HepG2 (cell line): ENCODE results near the gene IFT57. TPM values are rescaled to one million over a fixed set of nuclear protein-coding genes. Genes with fewer than 3 reads are reported as not detected.

ENCODE experiments used
- POLR2AphosphoS2 ChIP-seq: IDR thresholded peaks from 2 replicates; pipeline ENCODE4 v1.6.1; 2011; ENCODE audit warnings: low read depth, low read length, improper control_type of control experiment
- SOX5 ChIP-seq: IDR thresholded peaks from 2 replicates; pipeline ENCODE4 v1.6.1; 2016; ENCODE audit warnings: borderline replicate concordance
- SOX6 ChIP-seq, 2 experiments: fragments of 450-650 bp in 1 of 2; sonication (generic) in 1 of 2; formaldehyde crosslinking in 1 of 2; IDR thresholded peaks; 2 replicates each; pipeline versions ENCODE4 v1.4.0 to v1.6.1; 2017 to 2020; ENCODE audit warnings: antibody characterized with exemption in 1 of 2, mild to moderate bottlenecking in 1 of 2, missing genetic modification reagents in 1 of 2
- SP140L ChIP-seq: sonication (generic); formaldehyde crosslinking; IDR thresholded peaks from 2 replicates; pipeline ENCODE4 v1.4.0; 2020; ENCODE audit warnings: missing genetic modification reagents, borderline replicate concordance
- ZMYM4 ChIP-seq: sonication (generic); formaldehyde crosslinking; IDR thresholded peaks from 2 replicates; pipeline ENCODE4 v1.8.1; 2023; ENCODE audit warnings: mild to moderate bottlenecking, missing genetic modification reagents
- ZNF891 ChIP-seq: sonication (generic); formaldehyde crosslinking; IDR thresholded peaks from 2 replicates; pipeline ENCODE4 v1.5.0; 2020; ENCODE audit warnings: mild to moderate bottlenecking, missing genetic modification reagents
- polyA plus RNA-seq, 8 experiments: library from polyadenylated mRNA; depleted of rRNA in 3 of 8; stranded (reverse) in 7 of 8; unstranded in 1 of 8; fragments of >200 nt; fragmentation: Illumina TruSeq in 4 of 8; extraction: Trizol in 4 of 8; gene quantifications; 2 replicates each; pipeline versions ENCODE4 v1.2.1 to v1.2.3, GENCODE V29; 2011 to 2016; ENCODE audit warnings: low read depth in 4 of 8, missing spikeins in 1 of 8, mixed read lengths in 1 of 8; ENCODE audit not compliant: insufficient read depth in 1 of 8
- total RNA-seq, 5 experiments: library from RNA; depleted of rRNA; stranded (reverse); fragments of >200 nt; fragmentation: Illumina TruSeq; extraction: Trizol; gene quantifications; 2 replicates each; pipeline ENCODE4 v1.2.3, GENCODE V29; 2016; ENCODE audit warnings: low read depth in 1 of 5
- TF ChIP-seq, protein P1 (sequence below): IDR thresholded peaks from 2 replicates; pipeline ENCODE4 v1.4.0; 2020; ENCODE audit warnings: mild to moderate bottlenecking, missing genetic modification reagents
- TF ChIP-seq, protein P2 (sequence below): IDR thresholded peaks from 2 replicates; pipeline ENCODE4 v1.6.1; 2016; ENCODE audit warnings: low read depth
- TF ChIP-seq, protein P3 (sequence below): sonication (generic); formaldehyde crosslinking; IDR thresholded peaks from 2 replicates; pipeline ENCODE4 v1.8.0; 2022; ENCODE audit warnings: mild to moderate bottlenecking, missing genetic modification reagents, borderline replicate concordance

IFT57 gene
- total and polyA plus RNA-seq, 2 of the 13 experiments (the other 11 are each of a cell fraction or from before 2014, with no cell fraction given), result 5.5 to 14.5 TPM

DNA sequence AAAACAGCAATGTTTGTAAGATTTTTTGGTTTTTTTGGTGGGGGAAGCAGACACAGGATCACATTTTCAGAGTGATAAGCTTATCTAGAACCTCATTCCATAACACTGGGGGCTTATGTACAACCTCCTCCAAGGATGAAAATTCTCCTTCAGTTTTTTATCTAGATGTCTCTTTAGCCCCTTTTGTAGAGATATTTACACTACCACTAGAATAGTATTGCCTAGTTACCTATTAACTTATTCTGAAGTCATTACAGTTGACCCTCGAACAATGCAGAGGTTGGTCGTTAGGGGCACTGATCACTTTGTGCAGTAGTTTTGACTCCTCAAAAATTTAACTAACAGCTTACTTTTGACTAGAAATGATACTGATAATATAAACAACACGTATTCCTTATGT is 32.8 kb downstream of the IFT57 start (continued):
- TF ChIP-seq, protein P1, sequence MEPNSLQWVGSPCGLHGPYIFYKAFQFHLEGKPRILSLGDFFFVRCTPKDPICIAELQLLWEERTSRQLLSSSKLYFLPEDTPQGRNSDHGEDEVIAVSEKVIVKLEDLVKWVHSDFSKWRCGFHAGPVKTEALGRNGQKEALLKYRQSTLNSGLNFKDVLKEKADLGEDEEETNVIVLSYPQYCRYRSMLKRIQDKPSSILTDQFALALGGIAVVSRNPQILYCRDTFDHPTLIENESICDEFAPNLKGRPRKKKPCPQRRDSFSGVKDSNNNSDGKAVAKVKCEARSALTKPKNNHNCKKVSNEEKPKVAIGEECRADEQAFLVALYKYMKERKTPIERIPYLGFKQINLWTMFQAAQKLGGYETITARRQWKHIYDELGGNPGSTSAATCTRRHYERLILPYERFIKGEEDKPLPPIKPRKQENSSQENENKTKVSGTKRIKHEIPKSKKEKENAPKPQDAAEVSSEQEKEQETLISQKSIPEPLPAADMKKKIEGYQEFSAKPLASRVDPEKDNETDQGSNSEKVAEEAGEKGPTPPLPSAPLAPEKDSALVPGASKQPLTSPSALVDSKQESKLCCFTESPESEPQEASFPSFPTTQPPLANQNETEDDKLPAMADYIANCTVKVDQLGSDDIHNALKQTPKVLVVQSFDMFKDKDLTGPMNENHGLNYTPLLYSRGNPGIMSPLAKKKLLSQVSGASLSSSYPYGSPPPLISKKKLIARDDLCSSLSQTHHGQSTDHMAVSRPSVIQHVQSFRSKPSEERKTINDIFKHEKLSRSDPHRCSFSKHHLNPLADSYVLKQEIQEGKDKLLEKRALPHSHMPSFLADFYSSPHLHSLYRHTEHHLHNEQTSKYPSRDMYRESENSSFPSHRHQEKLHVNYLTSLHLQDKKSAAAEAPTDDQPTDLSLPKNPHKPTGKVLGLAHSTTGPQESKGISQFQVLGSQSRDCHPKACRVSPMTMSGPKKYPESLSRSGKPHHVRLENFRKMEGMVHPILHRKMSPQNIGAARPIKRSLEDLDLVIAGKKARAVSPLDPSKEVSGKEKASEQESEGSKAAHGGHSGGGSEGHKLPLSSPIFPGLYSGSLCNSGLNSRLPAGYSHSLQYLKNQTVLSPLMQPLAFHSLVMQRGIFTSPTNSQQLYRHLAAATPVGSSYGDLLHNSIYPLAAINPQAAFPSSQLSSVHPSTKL (CRISPR knock-in tag), result peak; percentile 19; the same call in 1 of the 2 replicates
- TF ChIP-seq SOX5 (CRISPR knock-in tag) (peak; percentile 52; the same call in 1 of the 2 replicates), SP140L (CRISPR knock-in tag) (no peak), POLR2AphosphoS2 (no peak), SOX6 (IDR thresholded peaks at IDR 0.05) (no peak), SOX6 (CRISPR knock-in tag; IDR thresholded peaks at IDR 0.05) (peak; percentile 56; the same call in 1 of the 2 replicates), ZNF891 (CRISPR knock-in tag) (no peak), ZMYM4 (CRISPR knock-in tag) (0 out of 2 replicates have a peak, but pooled peaks have one; percentile 16)
- TF ChIP-seq, protein P2, sequence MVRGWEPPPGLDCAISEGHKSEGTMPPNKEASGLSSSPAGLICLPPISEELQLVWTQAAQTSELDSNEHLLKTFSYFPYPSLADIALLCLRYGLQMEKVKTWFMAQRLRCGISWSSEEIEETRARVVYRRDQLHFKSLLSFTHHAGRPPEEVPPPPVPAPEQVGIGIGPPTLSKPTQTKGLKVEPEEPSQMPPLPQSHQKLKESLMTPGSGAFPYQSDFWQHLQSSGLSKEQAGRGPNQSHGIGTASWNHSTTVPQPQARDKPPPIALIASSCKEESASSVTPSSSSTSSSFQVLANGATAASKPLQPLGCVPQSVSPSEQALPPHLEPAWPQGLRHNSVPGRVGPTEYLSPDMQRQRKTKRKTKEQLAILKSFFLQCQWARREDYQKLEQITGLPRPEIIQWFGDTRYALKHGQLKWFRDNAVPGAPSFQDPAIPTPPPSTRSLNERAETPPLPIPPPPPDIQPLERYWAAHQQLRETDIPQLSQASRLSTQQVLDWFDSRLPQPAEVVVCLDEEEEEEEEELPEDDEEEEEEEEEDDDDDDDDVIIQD (CRISPR knock-in tag), result peak; percentile 86; the same call in 1 of the 2 replicates
- TF ChIP-seq, protein P3, sequence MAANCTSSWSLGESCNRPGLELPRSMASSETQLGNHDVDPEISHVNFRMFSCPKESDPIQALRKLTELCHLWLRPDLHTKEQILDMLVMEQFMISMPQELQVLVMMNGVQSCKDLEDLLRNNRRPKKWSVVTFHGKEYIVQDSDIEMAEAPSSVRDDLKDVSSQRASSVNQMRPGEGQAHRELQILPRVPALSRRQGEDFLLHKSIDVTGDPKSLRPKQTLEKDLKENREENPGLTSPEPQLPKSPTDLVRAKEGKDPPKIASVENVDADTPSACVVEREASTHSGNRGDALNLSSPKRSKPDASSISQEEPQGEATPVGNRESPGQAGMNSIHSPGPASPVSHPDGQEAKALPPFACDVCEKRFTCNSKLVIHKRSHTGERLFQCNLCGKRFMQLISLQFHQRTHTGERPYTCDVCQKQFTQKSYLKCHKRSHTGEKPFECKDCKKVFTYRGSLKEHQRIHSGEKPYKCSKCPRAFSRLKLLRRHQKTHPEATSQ (CRISPR knock-in tag), result peak; percentile 54; the same call in 1 of the 2 replicates
